GM12878 (cell line): Measurements from ENCODE around the gene NLRC3. TPM values are rescaled to one million over a fixed set of nuclear protein-coding genes. Genes with fewer than 3 reads are reported as not detected.

Experiments
- BCL11A ChIP-seq: IDR thresholded peaks from 2 replicates; pipeline ENCODE4 v1.6.1; 2011; ENCODE audit warnings: low read depth, low read length
- CBFB ChIP-seq: IDR thresholded peaks from 2 replicates; pipeline ENCODE4 v1.6.1; 2016; ENCODE audit warnings: antibody characterized with exemption, low read depth
- CREB1 ChIP-seq: IDR thresholded peaks from 2 replicates; pipeline ENCODE4 v1.6.1; 2012; ENCODE audit warnings: low read depth, mild to moderate bottlenecking, inconsistent platforms
- EP300 ChIP-seq, 2 experiments: fragments of 150-350 bp in 1 of 2; IDR thresholded peaks; 2 replicates each; pipeline ENCODE4 v1.6.1; 2011 to 2012; ENCODE audit warnings: low read depth in 2 of 2, low read length in 2 of 2, borderline replicate concordance in 1 of 2, improper control_type of control experiment in 1 of 2, inconsistent platforms in 1 of 2; ENCODE audit not compliant: control insufficient read depth in 1 of 2
- IKZF1 ChIP-seq: fragments of 450-650 bp; conservative IDR thresholded peaks from 2 replicates; pipeline ENCODE4 v1.6.1; 2017; ENCODE audit warnings: antibody characterized with exemption, mild to moderate bottlenecking
- IRF4 ChIP-seq: IDR thresholded peaks from 2 replicates; pipeline ENCODE4 v1.6.1; 2011; ENCODE audit warnings: low read depth, low read length
- MEF2A ChIP-seq: IDR thresholded peaks from 2 replicates; pipeline ENCODE4 v1.6.1; 2011; ENCODE audit warnings: low read depth, mild to moderate bottlenecking, low read length, moderate library complexity; ENCODE audit not compliant: insufficient read depth
- MEF2B ChIP-seq: fragments of 450-650 bp; IDR thresholded peaks from 2 replicates; pipeline ENCODE4 v1.6.1; 2018; ENCODE audit warnings: mild to moderate bottlenecking, moderate library complexity; ENCODE audit not compliant: partially characterized antibody, poor library complexity, severe bottlenecking
- MXI1 ChIP-seq: fragments of 150-350 bp; IDR thresholded peaks from 2 replicates; pipeline ENCODE4 v1.6.1; 2011; ENCODE audit warnings: low read depth, mild to moderate bottlenecking, inconsistent platforms, low read length, improper control_type of control experiment
- MYB ChIP-seq: fragments of 150-350 bp; IDR thresholded peaks from 2 replicates; pipeline ENCODE4 v1.6.1; 2014; ENCODE audit warnings: mild to moderate bottlenecking, low read depth, low read length, borderline replicate concordance
- NR2F1 ChIP-seq: fragments of 450-650 bp; conservative IDR thresholded peaks from 2 replicates; pipeline ENCODE4 v1.6.1; 2017; ENCODE audit warnings: mild to moderate bottlenecking
- PAX5 ChIP-seq: IDR thresholded peaks from 2 replicates; pipeline ENCODE4 v1.6.1; 2011; ENCODE audit warnings: low read depth, low read length, borderline replicate concordance
- PML ChIP-seq: IDR thresholded peaks from 2 replicates; pipeline ENCODE4 v1.6.1; 2012; ENCODE audit warnings: low read length, inconsistent platforms
- RB1 ChIP-seq: fragments of 450-650 bp; formaldehyde crosslinking; IDR thresholded peaks from 2 replicates; pipeline ENCODE4 v1.6.1; 2017; ENCODE audit warnings: mild to moderate bottlenecking, borderline replicate concordance
- RFX5 ChIP-seq: IDR thresholded peaks from 2 replicates; pipeline ENCODE4 v1.6.1; 2011; ENCODE audit warnings: low read depth, low read length, improper control_type of control experiment
- SIN3A ChIP-seq: IDR thresholded peaks from 2 replicates; pipeline ENCODE4 v1.6.1; 2012; ENCODE audit warnings: low read depth, low read length, improper control_type of control experiment
- SIX5 ChIP-seq: IDR thresholded peaks from 2 replicates; pipeline ENCODE4 v1.6.1; 2011; ENCODE audit warnings: mild to moderate bottlenecking, low read depth, low read length, moderate library complexity; ENCODE audit not compliant: severe bottlenecking
- SMC3 ChIP-seq: IDR thresholded peaks from 2 replicates; pipeline ENCODE4 v1.6.1; 2011; ENCODE audit warnings: low read length, improper control_type of control experiment, borderline replicate concordance
- USF1 ChIP-seq: IDR thresholded peaks from 2 replicates; pipeline ENCODE4 v1.6.1; 2011; ENCODE audit warnings: borderline replicate concordance, low read depth, mild to moderate bottlenecking, moderate library complexity, mixed read lengths, low read length; ENCODE audit not compliant: insufficient read depth; ENCODE audit errors: extremely low read length
- WRNIP1 ChIP-seq: IDR thresholded peaks from 2 replicates; pipeline ENCODE4 v1.6.1; 2011; ENCODE audit warnings: low read depth, low read length, improper control_type of control experiment, borderline replicate concordance
- polyA plus RNA-seq, 11 experiments: library from polyadenylated mRNA; depleted of rRNA in 4 of 11; unstranded in 6 of 11; stranded (reverse) in 5 of 11; fragments of >200 nt; fragmentation: Nextera tagmentation in 4 of 11; fragmentation: Illumina TruSeq in 1 of 11; extraction: Ambion mirVana in 4 of 11; extraction: Trizol in 1 of 11; gene quantifications; 1 replicate in 1 of 11; 2 replicates in 10 of 11; pipeline versions ENCODE4 v1.2.1 to v1.2.3, GENCODE V29; 2011 to 2016; ENCODE audit warnings: inconsistent platforms in 2 of 11, missing spikeins in 2 of 11, low read depth in 1 of 11
- total RNA-seq, 4 experiments: library from RNA; depleted of rRNA in 3 of 4; stranded (reverse); fragments of >200 nt in 3 of 4; fragmentation: Illumina TruSeq in 1 of 4; extraction: Trizol in 1 of 4; gene quantifications; 2 replicates each; pipeline versions ENCODE4 v1.2.1 to v1.2.3, GENCODE V29; 2013 to 2021
- TF ChIP-seq, protein P1 (sequence below), 3 experiments: IDR thresholded peaks in 2 of 3; conservative IDR thresholded peaks in 1 of 3; 2 replicates each; pipeline ENCODE4 v1.5.1; 2011; ENCODE audit warnings: low read depth in 3 of 3, low read length in 3 of 3, mild to moderate bottlenecking in 3 of 3, control low read depth in 2 of 3, moderate library complexity in 2 of 3, inconsistent platforms in 1 of 3, mixed read lengths in 1 of 3; ENCODE audit not compliant: control insufficient read depth in 2 of 3, insufficient read depth in 1 of 3; ENCODE audit errors: extremely low read depth in 1 of 3
- TF ChIP-seq, protein P2 (sequence below): fragments of 450-650 bp; IDR thresholded peaks from 2 replicates; pipeline ENCODE4 v1.6.1; 2016; ENCODE audit warnings: mild to moderate bottlenecking
- TF ChIP-seq, protein P3 (sequence below): fragments of 450-650 bp; IDR thresholded peaks from 2 replicates; pipeline ENCODE4 v1.6.1; 2018; ENCODE audit warnings: mild to moderate bottlenecking, low read depth, moderate library complexity; ENCODE audit not compliant: partially characterized antibody

NLRC3 gene
- total and polyA plus RNA-seq, 10 of the 15 experiments (the other 5 are each of a cell fraction or from before 2014, with no cell fraction given) = 2.2 to 17.8 (median 7.6) TPM

- TF ChIP-seq RB1 = no peak; the same call in 1 of the 2 replicates
- TF ChIP-seq IRF4 = no peak
- TF ChIP-seq, protein P1, sequence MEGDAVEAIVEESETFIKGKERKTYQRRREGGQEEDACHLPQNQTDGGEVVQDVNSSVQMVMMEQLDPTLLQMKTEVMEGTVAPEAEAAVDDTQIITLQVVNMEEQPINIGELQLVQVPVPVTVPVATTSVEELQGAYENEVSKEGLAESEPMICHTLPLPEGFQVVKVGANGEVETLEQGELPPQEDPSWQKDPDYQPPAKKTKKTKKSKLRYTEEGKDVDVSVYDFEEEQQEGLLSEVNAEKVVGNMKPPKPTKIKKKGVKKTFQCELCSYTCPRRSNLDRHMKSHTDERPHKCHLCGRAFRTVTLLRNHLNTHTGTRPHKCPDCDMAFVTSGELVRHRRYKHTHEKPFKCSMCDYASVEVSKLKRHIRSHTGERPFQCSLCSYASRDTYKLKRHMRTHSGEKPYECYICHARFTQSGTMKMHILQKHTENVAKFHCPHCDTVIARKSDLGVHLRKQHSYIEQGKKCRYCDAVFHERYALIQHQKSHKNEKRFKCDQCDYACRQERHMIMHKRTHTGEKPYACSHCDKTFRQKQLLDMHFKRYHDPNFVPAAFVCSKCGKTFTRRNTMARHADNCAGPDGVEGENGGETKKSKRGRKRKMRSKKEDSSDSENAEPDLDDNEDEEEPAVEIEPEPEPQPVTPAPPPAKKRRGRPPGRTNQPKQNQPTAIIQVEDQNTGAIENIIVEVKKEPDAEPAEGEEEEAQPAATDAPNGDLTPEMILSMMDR (IDR thresholded peaks at IDR 0.05 in 2 of 3, conservative IDR thresholded peaks at IDR 0.05 in 1 of 3; ENCODE audit: control insufficient read depth in 2 of 3, extremely low read depth in 1 of 3, insufficient read depth in 1 of 3, low read depth in 3 of 3, low read length in 3 of 3) = 0 out of 6 replicates have a peak, but pooled peaks of 1 of the 3 experiments have one; percentile 2
- TF ChIP-seq, protein P2, sequence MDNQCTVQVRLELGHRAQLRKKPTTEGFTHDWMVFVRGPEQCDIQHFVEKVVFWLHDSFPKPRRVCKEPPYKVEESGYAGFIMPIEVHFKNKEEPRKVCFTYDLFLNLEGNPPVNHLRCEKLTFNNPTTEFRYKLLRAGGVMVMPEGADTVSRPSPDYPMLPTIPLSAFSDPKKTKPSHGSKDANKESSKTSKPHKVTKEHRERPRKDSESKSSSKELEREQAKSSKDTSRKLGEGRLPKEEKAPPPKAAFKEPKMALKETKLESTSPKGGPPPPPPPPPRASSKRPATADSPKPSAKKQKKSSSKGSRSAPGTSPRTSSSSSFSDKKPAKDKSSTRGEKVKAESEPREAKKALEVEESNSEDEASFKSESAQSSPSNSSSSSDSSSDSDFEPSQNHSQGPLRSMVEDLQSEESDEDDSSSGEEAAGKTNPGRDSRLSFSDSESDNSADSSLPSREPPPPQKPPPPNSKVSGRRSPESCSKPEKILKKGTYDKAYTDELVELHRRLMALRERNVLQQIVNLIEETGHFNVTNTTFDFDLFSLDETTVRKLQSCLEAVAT = no peak
- TF ChIP-seq CBFB = no peak
- TF ChIP-seq SIX5 = no peak
- TF ChIP-seq RFX5 = no peak
- TF ChIP-seq CREB1 = no peak
- TF ChIP-seq BCL11A = no peak
- TF ChIP-seq USF1 = no peak
- TF ChIP-seq WRNIP1 = no peak
- no peak for TF ChIP-seq EP300 (IDR thresholded peaks at IDR 0.05; ENCODE audit: borderline replicate concordance in 1 of 2, control insufficient read depth in 1 of 2, low read depth in 2 of 2, low read length in 2 of 2)
- no peak for TF ChIP-seq MEF2A
- TF ChIP-seq, protein P3, sequence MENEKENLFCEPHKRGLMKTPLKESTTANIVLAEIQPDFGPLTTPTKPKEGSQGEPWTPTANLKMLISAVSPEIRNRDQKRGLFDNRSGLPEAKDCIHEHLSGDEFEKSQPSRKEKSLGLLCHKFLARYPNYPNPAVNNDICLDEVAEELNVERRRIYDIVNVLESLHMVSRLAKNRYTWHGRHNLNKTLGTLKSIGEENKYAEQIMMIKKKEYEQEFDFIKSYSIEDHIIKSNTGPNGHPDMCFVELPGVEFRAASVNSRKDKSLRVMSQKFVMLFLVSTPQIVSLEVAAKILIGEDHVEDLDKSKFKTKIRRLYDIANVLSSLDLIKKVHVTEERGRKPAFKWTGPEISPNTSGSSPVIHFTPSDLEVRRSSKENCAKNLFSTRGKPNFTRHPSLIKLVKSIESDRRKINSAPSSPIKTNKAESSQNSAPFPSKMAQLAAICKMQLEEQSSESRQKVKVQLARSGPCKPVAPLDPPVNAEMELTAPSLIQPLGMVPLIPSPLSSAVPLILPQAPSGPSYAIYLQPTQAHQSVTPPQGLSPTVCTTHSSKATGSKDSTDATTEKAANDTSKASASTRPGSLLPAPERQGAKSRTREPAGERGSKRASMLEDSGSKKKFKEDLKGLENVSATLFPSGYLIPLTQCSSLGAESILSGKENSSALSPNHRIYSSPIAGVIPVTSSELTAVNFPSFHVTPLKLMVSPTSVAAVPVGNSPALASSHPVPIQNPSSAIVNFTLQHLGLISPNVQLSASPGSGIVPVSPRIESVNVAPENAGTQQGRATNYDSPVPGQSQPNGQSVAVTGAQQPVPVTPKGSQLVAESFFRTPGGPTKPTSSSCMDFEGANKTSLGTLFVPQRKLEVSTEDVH = no peak
- no peak for TF ChIP-seq MYB
- TF ChIP-seq MEF2B = no peak
- TF ChIP-seq PML = peak; percentile 70
- TF ChIP-seq SIN3A = peak; percentile 84
- peak; percentile 100 for TF ChIP-seq IKZF1
- peak; percentile 39; the same call in 1 of the 2 replicates for TF ChIP-seq NR2F1
- TF ChIP-seq PAX5 = no peak
- no peak for TF ChIP-seq SMC3
- peak; percentile 89 for TF ChIP-seq MXI1
Observed at GRCh38 chr16:3611146-3611975, 34.2 kb upstream of the NLRC3 start, which contains the start of gene SLX4 (continued).
